ENCODE measurements around the gene CCDC57. TPM values are rescaled to one million over a fixed set of nuclear protein-coding genes. Genes with fewer than 3 reads are reported as not detected.
A peak's percentile ranks its signal among the peaks of the same experiment; 100 is the strongest.

CCDC57 gene
- total RNA-seq, 2 experiments from 2014 or later = 56.6 to 64.2 TPM

GRCh38 chr17:82237083-82237745 is 24.6 kb upstream of the CCDC57 start:
- Mint-ChIP-seq H3K27ac (no peak overlapping the region), H3K4me1 (ENCODE audit: low read depth) (peaks cover 51% of the 10 kb centered on the region), H3K4me3 (no peak overlapping the region)

GRCh38 chr17:82236142-82236971 is 23.7 kb upstream of the CCDC57 start:
- Mint-ChIP-seq H3K36me3 (ENCODE audit: low read depth) (peaks cover 20% of the 10 kb centered on the region), H3K27ac (no peak overlapping the region), H3K9me3 (no peaks in the 10 kb centered on the region), H3K27me3 (no peaks in the 10 kb centered on the region), H3K4me1 (ENCODE audit: low read depth) (peaks cover 44% of the 10 kb centered on the region), H3K4me3 (no peak overlapping the region)
- ChIA-PET CTCF (interaction anchor here (0.6 to 2.5 kb wide), 26 partner anchors 10 to 219 kb away, joined by 3 to 11 read pairs (median 5); partner anchors contain the start of genes CCDC57, CD7 and CSNK1D), POLR2A (interaction anchor here (0.6 to 2.2 kb wide), 9 partner anchors 8 to 279 kb away, joined by 3 to 9 read pairs (median 4); partner anchors contain the start of gene CSNK1D)
- TF ChIP-seq CTCF (IDR thresholded peaks at IDR 0.05) = peak; percentile 89
- intact Hi-C loops (cut with micrococcal nuclease) = no loop called here
- ATAC-seq = peak; percentile 40
- peak; percentile 74 for DNase-seq

More at GRCh38 chr17:82237083-82237745, 24.6 kb upstream of the CCDC57 start:
- Mint-ChIP-seq H3K9me3 (no peaks in the 10 kb centered on the region), H3K27me3 (no peaks in the 10 kb centered on the region), H3K36me3 (ENCODE audit: low read depth) (peaks cover 20% of the 10 kb centered on the region)
- TF ChIP-seq CTCF (IDR thresholded peaks at IDR 0.05) = no peak
- ChIA-PET POLR2A (interaction anchor here (0.6 to 1.6 kb wide), 6 partner anchors 9 to 278 kb away, joined by 3 to 6 read pairs (median 4); partner anchors contain the start of genes CCDC57 and CSNK1D), CTCF (interaction anchor here (0.9 to 2.5 kb wide), 9 partner anchors 31 to 207 kb away, joined by 3 to 11 read pairs (median 6); partner anchors contain the start of gene CD7)
- DNase-seq (no peak), ATAC-seq (no peak)
- intact Hi-C loops (cut with micrococcal nuclease) = no loop called here

GRCh38 chr17:82235775-82236141 is 23.1 kb upstream of the CCDC57 start:
- Mint-ChIP-seq H3K36me3 (ENCODE audit: low read depth) (peaks cover 20% of the 10 kb centered on the region), H3K4me3 (no peak overlapping the region), H3K4me1 (ENCODE audit: low read depth) (peaks cover 39% of the 10 kb centered on the region), H3K27me3 (no peaks in the 10 kb centered on the region), H3K27ac (no peak overlapping the region), H3K9me3 (no peaks in the 10 kb centered on the region)
- CTCF ChIA-PET = interaction anchor here (0.6 to 2.5 kb wide), 27 partner anchors 11 to 220 kb away, joined by 3 to 11 read pairs (median 5); partner anchors contain the start of genes CCDC57, CD7 and CSNK1D
- no peak for ATAC-seq
- POLR2A ChIA-PET = interaction anchor here (0.8 to 2.2 kb wide), 9 partner anchors 9 to 86 kb away, joined by 3 to 9 read pairs (median 4); partner anchors contain the start of gene CSNK1D
- DNase-seq = no peak
- no peak for TF ChIP-seq CTCF (IDR thresholded peaks at IDR 0.05)
- intact Hi-C loops (cut with micrococcal nuclease) = no loop called here

- intact Hi-C loops (cut with micrococcal nuclease) = no loop called here
- Mint-ChIP-seq H3K36me3 (ENCODE audit: low read depth) (peaks cover 22% of the 10 kb centered on the region), H3K27ac (no peak overlapping the region), H3K9me3 (no peaks in the 10 kb centered on the region), H3K27me3 (no peaks in the 10 kb centered on the region), H3K4me3 (no peak overlapping the region), H3K4me1 (ENCODE audit: low read depth) (peaks cover 34% of the 10 kb centered on the region)
- TF ChIP-seq CTCF (IDR thresholded peaks at IDR 0.05) = no peak
- no peak for ATAC-seq
- DNase-seq = no peak
- ChIA-PET POLR2A (interaction anchor here (0.8 to 2.2 kb wide), 8 partner anchors 9 to 71 kb away, joined by 3 to 9 read pairs (median 4); partner anchors contain the start of gene CSNK1D), CTCF (interaction anchor here (0.9 to 2.5 kb wide), 14 partner anchors 11 to 220 kb away, joined by 3 to 11 read pairs (median 6); partner anchors contain the start of genes CCDC57 and CD7)
These were observed 22.6 kb upstream of the CCDC57 start for GRCh38 chr17:82235056-82235774.

All from activated CD8-positive, alpha-beta T cell treated with anti-CD3 and anti-CD28 coated beads for 36 hours (primary cell).